Chondrocyte (in vitro differentiated cells): ENCODE measurements around the gene RNASE7. TPM values are rescaled to one million over a fixed set of nuclear protein-coding genes. Genes with fewer than 3 reads are reported as not detected.

Source experiments
- DNase-seq: peaks from one replicate; pipeline ENCODE4 v3.0.0; 2021; ENCODE audit warnings: mixed read lengths, low spot score
- H3K27ac Mint-ChIP-seq: one replicate; pipeline ENCODE4 v1.8.0; 2021; ENCODE audit warnings: mild to moderate bottlenecking, moderate library complexity, mixed read lengths; ENCODE audit not compliant: unreplicated experiment
- H3K27me3 Mint-ChIP-seq: 2 replicates; pipeline ENCODE4 v1.8.0; 2021; ENCODE audit warnings: low read depth, mixed read lengths
- H3K36me3 Mint-ChIP-seq: 2 replicates; pipeline ENCODE4 v1.8.0; 2021; ENCODE audit warnings: low read depth, mixed read lengths
- H3K4me1 Mint-ChIP-seq: 2 replicates; pipeline ENCODE4 v1.8.0; 2021; ENCODE audit warnings: low read depth, mild to moderate bottlenecking, mixed read lengths
- H3K4me3 Mint-ChIP-seq: one replicate; pipeline ENCODE4 v1.8.0; 2021; ENCODE audit warnings: mild to moderate bottlenecking, moderate library complexity, mixed read lengths; ENCODE audit not compliant: unreplicated experiment
- H3K9me3 Mint-ChIP-seq: 2 replicates; pipeline ENCODE4 v1.8.0; 2021; ENCODE audit warnings: low read depth, mixed read lengths
- CTCF ChIP-seq: fragments of 200-600 bp; sonication (generic); IDR thresholded peaks from 2 replicates; pipeline ENCODE4 v1.5.0; 2021; ENCODE audit warnings: antibody characterized with exemption, mild to moderate bottlenecking, moderate library complexity
- total RNA-seq: library from RNA; stranded (reverse); gene quantifications from 3 replicates; pipeline ENCODE4 v1.2.1, GENCODE V29; 2021

The RNASE7 gene
- total RNA-seq, 1 donor from 2014 or later = not detected

GRCh38 chr14:21071225-21072030 is 29.3 kb downstream of the RNASE7 start:
- Mint-ChIP-seq H3K36me3 (peaks cover 22% of the 10 kb centered on the region), H3K27ac (peak overlapping the region; percentile 98), H3K9me3 (no peaks in the 10 kb centered on the region), H3K4me1 (peaks cover 46% of the 10 kb centered on the region), H3K4me3 (peak overlapping the region; percentile 90), H3K27me3 (no peaks in the 10 kb centered on the region)
- peak; percentile 98 for DNase-seq
- peak; percentile 5 for TF ChIP-seq CTCF

GRCh38 chr14:21072031-21072473 is 29.9 kb downstream of the RNASE7 start:
- Mint-ChIP-seq H3K27me3 (no peaks in the 10 kb centered on the region), H3K36me3 (peaks cover 25% of the 10 kb centered on the region), H3K4me1 (peaks cover 46% of the 10 kb centered on the region), H3K9me3 (no peaks in the 10 kb centered on the region), H3K27ac (peak overlapping the region; percentile 98), H3K4me3 (peak overlapping the region; percentile 90)
- peak; percentile 52 for TF ChIP-seq CTCF
- DNase-seq = no peak

- DNase-seq = no peak
- peak overlapping the region; percentile 90 for H3K4me3 Mint-ChIP-seq
- H3K27ac Mint-ChIP-seq = peak overlapping the region; percentile 98
- no peak for TF ChIP-seq CTCF
- H3K9me3 Mint-ChIP-seq = no peaks in the 10 kb centered on the region
- H3K4me1 Mint-ChIP-seq = peaks cover 43% of the 10 kb centered on the region
- peaks cover 30% of the 10 kb centered on the region for H3K36me3 Mint-ChIP-seq
- no peaks in the 10 kb centered on the region for H3K27me3 Mint-ChIP-seq
Observed at GRCh38 chr14:21072781-21073339, 30.7 kb downstream of the RNASE7 start.

- no peak for TF ChIP-seq CTCF
- no peak overlapping the region for H3K27ac Mint-ChIP-seq
- H3K9me3 Mint-ChIP-seq = no peaks in the 10 kb centered on the region
- H3K36me3 Mint-ChIP-seq = peaks cover 37% of the 10 kb centered on the region
- H3K4me1 Mint-ChIP-seq = peaks cover 35% of the 10 kb centered on the region
- DNase-seq = no peak
- no peak overlapping the region for H3K4me3 Mint-ChIP-seq
- no peaks in the 10 kb centered on the region for H3K27me3 Mint-ChIP-seq
Observed at GRCh38 chr14:21073921-21074320, 31.8 kb downstream of the RNASE7 start.

GRCh38 chr14:21074398-21075272 is 32.5 kb downstream of the RNASE7 start:
- no peak overlapping the region for H3K27ac Mint-ChIP-seq
- peaks cover 28% of the 10 kb centered on the region for H3K4me1 Mint-ChIP-seq
- DNase-seq = no peak
- H3K9me3 Mint-ChIP-seq = no peaks in the 10 kb centered on the region
- H3K4me3 Mint-ChIP-seq = no peak overlapping the region
- H3K36me3 Mint-ChIP-seq = peaks cover 41% of the 10 kb centered on the region
- no peak for TF ChIP-seq CTCF
- H3K27me3 Mint-ChIP-seq = no peaks in the 10 kb centered on the region
